ENCODE measurements around the gene WBP4. TPM values are rescaled to one million over a fixed set of nuclear protein-coding genes. Genes with fewer than 3 reads are reported as not detected.

WBP4 gene
- total and polyA plus RNA-seq, 4 donors, result 3.9 to 6.8 (median 5.5) TPM

DNA sequence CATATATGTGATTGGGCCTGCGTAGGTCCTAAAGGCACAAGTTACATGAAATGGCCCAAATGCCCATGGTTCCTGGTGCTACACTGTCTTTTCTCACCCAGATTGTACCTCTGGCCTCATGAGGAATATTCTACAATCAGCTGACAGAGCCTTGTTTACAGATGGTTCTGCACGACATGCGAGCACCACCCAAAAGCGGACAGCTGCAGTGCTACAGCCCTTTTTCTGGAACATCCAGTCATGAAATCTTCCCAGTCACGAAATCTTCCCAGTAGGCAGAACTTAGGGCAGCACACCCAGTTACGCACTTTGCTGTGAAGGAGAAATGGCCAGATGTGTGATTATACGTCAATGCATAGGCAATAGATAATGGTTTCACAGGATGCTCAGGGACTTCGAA, 34.5 kb upstream of the WBP4 start:
- Histone ChIP-seq H3K9me3 (ENCODE audit: control insufficient read depth in 4 of 4, low read length in 3 of 4) (no peaks in the 10 kb centered on the region), H3K4me1 (ENCODE audit: control insufficient read depth in 4 of 4, insufficient read depth in 4 of 4, low read length in 3 of 4) (peaks cover 11 to 19% (median 15%) of the 10 kb centered on the region in 4 donors), H3K4me3 (ENCODE audit: low read depth in 1 of 3, low read length in 3 of 3) (no peak overlapping the region), H3K9ac (ENCODE audit: low read depth in 1 of 2, low read length in 2 of 2) (no peak overlapping the region), H3K27me3 (ENCODE audit: control insufficient read depth in 4 of 4, insufficient read depth in 4 of 4, low read length in 3 of 4) (no peaks in the 10 kb centered on the region), H3K36me3 (ENCODE audit: control insufficient read depth in 4 of 4, insufficient read depth in 3 of 4, low read depth in 1 of 4, low read length in 3 of 4) (peaks cover 0 to 4% (median 0%) of the 10 kb centered on the region in 4 donors), H3K27ac (ENCODE audit: low read depth in 1 of 2, low read length in 2 of 2) (no peak overlapping the region)
- no peak for DNase-seq (ENCODE audit: low spot score)
- TF ChIP-seq REST (IDR thresholded peaks at IDR 0.05) (no peak), FOXA2 (IDR thresholded peaks at IDR 0.05) (no peak), YY1 (IDR thresholded peaks at IDR 0.05) (no peak), GABPA (IDR thresholded peaks at IDR 0.05 in 1 of 2, conservative IDR thresholded peaks at IDR 0.05 in 1 of 2) (no peak), RAD21 (IDR thresholded peaks at IDR 0.05) (no peak), JUND (IDR thresholded peaks at IDR 0.05) (no peak), NR2F2 (IDR thresholded peaks at IDR 0.05) (no peak), EGR1 (IDR thresholded peaks at IDR 0.05; ENCODE audit: low read depth in 2 of 2) (no peak), RXRA (IDR thresholded peaks at IDR 0.05) (no peak), HNF4G (IDR thresholded peaks at IDR 0.05) (no peak), TAF1 (conservative IDR thresholded peaks at IDR 0.05) (no peak), HNF4A (conservative IDR thresholded peaks at IDR 0.05) (no peak), FOXA1 (IDR thresholded peaks at IDR 0.05) (no peak), SP1 (IDR thresholded peaks at IDR 0.05) (no peak), ATF3 (IDR thresholded peaks at IDR 0.05) (no peak)
- TF ChIP-seq, protein P1, sequence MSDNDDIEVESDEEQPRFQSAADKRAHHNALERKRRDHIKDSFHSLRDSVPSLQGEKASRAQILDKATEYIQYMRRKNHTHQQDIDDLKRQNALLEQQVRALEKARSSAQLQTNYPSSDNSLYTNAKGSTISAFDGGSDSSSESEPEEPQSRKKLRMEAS (IDR thresholded peaks at IDR 0.05), result no peak
- TF ChIP-seq, protein P2, sequence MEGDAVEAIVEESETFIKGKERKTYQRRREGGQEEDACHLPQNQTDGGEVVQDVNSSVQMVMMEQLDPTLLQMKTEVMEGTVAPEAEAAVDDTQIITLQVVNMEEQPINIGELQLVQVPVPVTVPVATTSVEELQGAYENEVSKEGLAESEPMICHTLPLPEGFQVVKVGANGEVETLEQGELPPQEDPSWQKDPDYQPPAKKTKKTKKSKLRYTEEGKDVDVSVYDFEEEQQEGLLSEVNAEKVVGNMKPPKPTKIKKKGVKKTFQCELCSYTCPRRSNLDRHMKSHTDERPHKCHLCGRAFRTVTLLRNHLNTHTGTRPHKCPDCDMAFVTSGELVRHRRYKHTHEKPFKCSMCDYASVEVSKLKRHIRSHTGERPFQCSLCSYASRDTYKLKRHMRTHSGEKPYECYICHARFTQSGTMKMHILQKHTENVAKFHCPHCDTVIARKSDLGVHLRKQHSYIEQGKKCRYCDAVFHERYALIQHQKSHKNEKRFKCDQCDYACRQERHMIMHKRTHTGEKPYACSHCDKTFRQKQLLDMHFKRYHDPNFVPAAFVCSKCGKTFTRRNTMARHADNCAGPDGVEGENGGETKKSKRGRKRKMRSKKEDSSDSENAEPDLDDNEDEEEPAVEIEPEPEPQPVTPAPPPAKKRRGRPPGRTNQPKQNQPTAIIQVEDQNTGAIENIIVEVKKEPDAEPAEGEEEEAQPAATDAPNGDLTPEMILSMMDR (IDR thresholded peaks at IDR 0.05; ENCODE audit: low read depth, low read length, missing input control), result no peak
- TF ChIP-seq, protein P3, sequence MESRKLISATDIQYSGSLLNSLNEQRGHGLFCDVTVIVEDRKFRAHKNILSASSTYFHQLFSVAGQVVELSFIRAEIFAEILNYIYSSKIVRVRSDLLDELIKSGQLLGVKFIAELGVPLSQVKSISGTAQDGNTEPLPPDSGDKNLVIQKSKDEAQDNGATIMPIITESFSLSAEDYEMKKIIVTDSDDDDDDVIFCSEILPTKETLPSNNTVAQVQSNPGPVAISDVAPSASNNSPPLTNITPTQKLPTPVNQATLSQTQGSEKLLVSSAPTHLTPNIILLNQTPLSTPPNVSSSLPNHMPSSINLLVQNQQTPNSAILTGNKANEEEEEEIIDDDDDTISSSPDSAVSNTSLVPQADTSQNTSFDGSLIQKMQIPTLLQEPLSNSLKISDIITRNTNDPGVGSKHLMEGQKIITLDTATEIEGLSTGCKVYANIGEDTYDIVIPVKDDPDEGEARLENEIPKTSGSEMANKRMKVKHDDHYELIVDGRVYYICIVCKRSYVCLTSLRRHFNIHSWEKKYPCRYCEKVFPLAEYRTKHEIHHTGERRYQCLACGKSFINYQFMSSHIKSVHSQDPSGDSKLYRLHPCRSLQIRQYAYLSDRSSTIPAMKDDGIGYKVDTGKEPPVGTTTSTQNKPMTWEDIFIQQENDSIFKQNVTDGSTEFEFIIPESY (IDR thresholded peaks at IDR 0.05), result no peak
- 98% methylated on average over 8 of the region's 8 CpGs for WGBS
